ENCODE results near the gene ARHGEF3.
A peak's percentile ranks its signal among the peaks of the same experiment; 100 is the strongest.

The ARHGEF3 gene

DNA sequence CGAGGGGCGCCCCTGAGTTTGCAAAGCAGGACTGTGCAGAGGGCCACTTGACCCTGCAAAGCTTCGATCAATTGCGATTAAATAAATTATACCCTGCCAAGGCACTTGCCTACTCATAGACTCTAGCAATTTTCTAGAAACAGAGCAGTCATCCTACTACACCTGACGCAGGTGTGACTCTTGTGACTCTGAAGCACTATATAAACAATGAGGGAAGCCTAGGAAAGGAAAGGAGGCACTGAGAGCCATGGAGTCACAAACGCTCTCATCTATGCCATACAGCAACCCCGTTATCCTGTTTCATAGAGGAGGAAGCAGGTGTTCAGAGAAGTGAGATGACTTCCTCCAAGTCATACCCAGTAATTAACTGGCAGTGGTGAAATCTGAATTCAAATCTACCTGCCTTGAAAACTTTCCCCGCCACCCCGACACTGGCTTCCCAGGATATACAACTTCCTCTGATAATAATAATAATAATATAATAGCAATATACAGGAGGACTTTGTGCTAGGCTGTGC, 14.4 kb downstream of the ARHGEF3 start:
- TF ChIP-seq, protein P1, sequence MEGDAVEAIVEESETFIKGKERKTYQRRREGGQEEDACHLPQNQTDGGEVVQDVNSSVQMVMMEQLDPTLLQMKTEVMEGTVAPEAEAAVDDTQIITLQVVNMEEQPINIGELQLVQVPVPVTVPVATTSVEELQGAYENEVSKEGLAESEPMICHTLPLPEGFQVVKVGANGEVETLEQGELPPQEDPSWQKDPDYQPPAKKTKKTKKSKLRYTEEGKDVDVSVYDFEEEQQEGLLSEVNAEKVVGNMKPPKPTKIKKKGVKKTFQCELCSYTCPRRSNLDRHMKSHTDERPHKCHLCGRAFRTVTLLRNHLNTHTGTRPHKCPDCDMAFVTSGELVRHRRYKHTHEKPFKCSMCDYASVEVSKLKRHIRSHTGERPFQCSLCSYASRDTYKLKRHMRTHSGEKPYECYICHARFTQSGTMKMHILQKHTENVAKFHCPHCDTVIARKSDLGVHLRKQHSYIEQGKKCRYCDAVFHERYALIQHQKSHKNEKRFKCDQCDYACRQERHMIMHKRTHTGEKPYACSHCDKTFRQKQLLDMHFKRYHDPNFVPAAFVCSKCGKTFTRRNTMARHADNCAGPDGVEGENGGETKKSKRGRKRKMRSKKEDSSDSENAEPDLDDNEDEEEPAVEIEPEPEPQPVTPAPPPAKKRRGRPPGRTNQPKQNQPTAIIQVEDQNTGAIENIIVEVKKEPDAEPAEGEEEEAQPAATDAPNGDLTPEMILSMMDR (conservative IDR thresholded peaks at IDR 0.05; ENCODE audit: low read length), result no peak
- DNase-seq (ENCODE audit: low read depth), result no peak
- H3K4me3 ChIP-seq (ENCODE audit: low read length), result no peak overlapping the region

DNA sequence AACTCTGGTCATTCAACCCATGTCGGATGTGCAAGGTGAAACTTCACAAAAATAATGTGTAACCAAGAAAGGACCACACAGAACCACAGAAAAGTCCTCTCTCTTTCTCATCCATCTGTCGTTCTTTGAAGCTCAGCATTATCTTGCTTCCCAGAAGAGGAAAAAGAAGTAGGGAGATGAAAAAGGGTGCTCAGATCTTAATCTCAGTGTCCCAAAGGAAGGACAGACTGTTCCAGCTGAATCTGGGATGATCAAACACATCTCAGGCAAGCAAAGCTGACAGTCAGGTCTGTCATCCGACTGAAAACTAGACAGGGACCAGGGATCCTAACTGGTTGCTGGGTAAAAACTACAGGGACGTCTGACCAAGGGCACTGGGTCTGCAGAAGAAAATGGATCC, 16.2 kb downstream of the ARHGEF3 start:
- H3K4me3 ChIP-seq (ENCODE audit: low read length), result no peak overlapping the region
- TF ChIP-seq, protein P1 (conservative IDR thresholded peaks at IDR 0.05; ENCODE audit: low read length), result no peak
- DNase-seq (ENCODE audit: low read depth), result no peak

DNA sequence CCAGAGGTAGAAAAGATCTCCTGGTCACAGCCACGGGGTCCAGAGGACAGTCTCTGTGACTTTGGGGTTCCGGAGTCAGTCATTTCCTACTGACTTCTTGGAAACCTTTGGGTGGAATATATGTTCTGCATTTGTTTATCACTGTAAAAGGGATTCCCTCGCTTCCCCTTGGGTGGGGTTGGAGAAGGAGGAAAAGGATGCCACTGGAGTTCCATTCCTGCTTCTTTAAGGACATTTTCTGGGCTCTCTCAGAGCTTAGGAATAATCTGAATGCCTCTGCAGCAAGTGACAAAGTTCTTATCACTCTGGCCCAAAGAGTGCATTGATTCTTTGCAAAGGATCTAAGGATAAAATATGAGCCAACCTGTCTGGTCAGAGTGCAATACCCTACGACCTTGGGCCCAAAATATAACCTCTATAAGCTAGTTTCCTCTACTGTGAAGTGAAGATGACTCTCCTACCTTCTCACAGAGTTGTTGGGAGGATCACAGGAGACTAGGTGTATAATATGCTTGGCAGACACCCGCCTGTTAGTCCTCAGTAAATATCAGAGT, 17.2 kb downstream of the ARHGEF3 start:
- TF ChIP-seq, protein P1 (conservative IDR thresholded peaks at IDR 0.05; ENCODE audit: low read length), result no peak
- no peak overlapping the region for H3K4me3 ChIP-seq (ENCODE audit: low read length)
- no peak for DNase-seq (ENCODE audit: low read depth)

DNA sequence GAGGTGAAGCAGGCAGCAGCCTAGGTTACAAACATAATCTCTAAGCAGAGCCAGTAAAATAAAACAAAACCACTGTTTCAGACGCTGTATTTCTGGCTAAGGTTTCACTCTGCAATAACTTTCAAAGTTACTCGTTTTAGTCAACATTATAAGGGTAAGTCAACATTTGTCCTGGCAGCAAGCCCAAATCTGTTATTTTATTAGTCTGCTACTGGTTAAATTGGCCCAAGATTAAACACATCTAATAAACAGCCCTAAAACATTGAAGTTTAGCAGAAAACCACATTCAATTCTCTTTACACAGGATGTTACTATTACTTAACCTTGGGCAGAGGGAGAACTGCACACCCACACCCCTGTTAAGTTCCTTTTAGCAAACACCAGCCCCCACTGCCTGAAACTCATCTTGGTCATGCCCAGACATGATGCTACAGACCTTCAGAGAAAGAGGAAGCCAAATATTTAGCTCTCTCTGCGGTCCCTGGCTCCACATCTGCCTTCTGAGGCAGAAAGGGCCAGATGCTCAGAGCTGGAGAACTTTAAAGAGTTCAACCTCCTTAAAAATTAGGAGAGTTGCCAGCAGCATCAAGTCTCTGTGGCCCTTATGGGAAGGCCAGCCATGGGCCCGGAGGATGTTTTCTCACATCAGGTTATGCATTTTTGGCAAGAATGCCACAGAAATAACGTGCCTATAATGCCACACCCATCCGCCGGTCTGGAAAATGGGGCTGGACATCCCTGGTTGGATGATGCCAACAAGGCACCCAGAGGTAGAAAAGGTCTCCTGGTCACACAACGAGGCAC, 17.9 kb downstream of the ARHGEF3 start:
- peak; percentile 91 for DNase-seq (ENCODE audit: low read depth)
- TF ChIP-seq, protein P1 (conservative IDR thresholded peaks at IDR 0.05; ENCODE audit: low read length), result no peak
- H3K4me3 ChIP-seq (ENCODE audit: low read length), result no peak overlapping the region

DNA sequence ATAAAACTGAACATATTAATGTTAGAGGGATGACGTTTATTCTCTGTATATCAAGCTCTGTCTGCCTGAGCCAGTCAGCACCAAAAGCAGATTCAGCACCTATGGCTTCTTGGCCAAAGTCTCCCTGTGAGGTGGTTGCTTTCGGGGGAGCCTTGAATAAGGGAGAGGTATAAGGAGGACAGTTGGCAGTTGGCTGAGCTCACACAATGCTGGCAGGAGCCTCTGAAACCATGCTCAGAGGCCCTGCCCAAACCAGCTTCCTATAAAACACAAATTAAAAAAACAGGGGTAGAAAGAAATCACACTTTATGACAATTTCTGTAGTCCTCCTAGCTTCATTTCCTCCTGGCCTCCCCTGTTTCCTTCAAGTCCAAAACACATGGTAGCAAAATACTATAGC, 18.8 kb downstream of the ARHGEF3 start:
- DNase-seq (ENCODE audit: low read depth), result no peak
- H3K4me3 ChIP-seq (ENCODE audit: low read length), result no peak overlapping the region
- TF ChIP-seq, protein P1 (conservative IDR thresholded peaks at IDR 0.05; ENCODE audit: low read length), result no peak

DNA sequence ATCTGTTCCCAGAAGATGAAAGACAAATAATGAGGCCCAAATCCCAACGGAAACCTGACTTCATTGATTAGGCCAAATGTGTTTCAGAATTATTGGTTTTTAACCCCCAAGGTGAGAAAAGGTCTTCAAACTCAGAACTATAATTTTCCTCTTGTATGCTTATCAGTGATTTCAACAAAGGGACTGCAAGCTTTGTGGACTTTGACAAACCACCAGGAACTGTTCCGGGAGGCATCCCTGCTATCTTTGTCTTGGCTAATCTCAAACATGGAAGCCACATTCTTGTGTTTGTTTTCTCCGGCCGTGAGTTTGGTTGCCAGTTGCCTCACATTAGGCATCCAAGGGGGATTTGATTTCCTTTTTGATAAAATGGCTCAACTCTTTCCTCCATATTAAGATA, 19.5 kb downstream of the ARHGEF3 start:
- no peak overlapping the region for H3K4me3 ChIP-seq (ENCODE audit: low read length)
- TF ChIP-seq, protein P1 (conservative IDR thresholded peaks at IDR 0.05; ENCODE audit: low read length), result no peak
- DNase-seq (ENCODE audit: low read depth), result no peak

DNA sequence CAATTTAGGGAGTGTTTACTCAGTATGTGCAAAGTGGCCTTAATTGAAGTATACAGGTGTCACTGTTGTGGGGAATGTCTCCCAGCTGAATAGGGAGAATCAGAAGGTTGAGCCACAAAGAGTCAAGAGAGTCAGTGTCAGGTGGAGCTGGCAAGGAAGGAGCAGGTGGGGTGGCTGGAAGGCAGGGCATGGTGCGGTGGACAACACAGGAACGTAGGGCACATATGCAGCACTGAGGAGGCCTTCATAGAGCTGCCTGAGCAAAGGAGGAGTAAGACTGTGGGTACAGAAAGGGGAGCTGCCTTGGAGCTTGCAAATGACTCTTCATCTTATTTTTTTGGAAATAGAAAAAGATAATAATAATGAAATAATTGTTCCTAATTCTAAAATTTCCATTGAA, 20.0 kb downstream of the ARHGEF3 start:
- DNase-seq (ENCODE audit: low read depth), result no peak
- H3K4me3 ChIP-seq (ENCODE audit: low read length), result no peak overlapping the region
- TF ChIP-seq, protein P1 (conservative IDR thresholded peaks at IDR 0.05; ENCODE audit: low read length), result no peak

Measured in AG10803 (cell line).